ENCODE measurements around the gene GUCA2B.

Gene GUCA2B

GRCh38 chr1:42152907-42153600, at the start of gene GUCA2B:
Gene GUCA2B (plus strand): TSS chr1:42153410. CDS start chr1:42153451, 41 bp downstream.
- DNase-seq: no peak

- DNase-seq: no peak
These were observed 48.2 kb upstream of the GUCA2B start for GRCh38 chr1:42105025-42105424.

- no peak for DNase-seq
These were observed 44.9 kb upstream of the GUCA2B start for GRCh38 chr1:42108309-42108708.

- DNase-seq: no peak
These were observed 43.6 kb upstream of the GUCA2B start for GRCh38 chr1:42109600-42109999.

DNA sequence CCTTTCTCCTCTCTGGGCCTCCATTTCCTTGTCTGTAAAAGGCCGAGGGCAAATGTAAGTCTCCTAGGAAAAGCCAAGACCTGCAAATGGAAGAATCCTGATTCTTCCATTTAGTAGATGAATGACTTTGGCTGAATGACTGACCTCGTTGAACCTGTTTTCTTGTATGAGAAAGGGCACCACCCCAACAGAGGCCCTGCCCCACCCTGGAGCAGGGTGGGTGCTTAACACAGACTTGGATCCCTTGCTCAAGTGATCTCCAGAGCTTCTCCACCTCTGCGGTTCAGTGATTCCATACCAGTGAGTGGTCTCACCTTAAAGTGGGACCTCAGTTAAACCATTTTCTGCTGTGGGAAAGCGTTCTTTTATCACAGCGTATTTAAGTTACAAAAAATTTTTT, 39.0 kb upstream of the GUCA2B start:
- DNase-seq: no peak

- no peak for DNase-seq
These were observed 36.0 kb upstream of the GUCA2B start for GRCh38 chr1:42117214-42117613.

DNA sequence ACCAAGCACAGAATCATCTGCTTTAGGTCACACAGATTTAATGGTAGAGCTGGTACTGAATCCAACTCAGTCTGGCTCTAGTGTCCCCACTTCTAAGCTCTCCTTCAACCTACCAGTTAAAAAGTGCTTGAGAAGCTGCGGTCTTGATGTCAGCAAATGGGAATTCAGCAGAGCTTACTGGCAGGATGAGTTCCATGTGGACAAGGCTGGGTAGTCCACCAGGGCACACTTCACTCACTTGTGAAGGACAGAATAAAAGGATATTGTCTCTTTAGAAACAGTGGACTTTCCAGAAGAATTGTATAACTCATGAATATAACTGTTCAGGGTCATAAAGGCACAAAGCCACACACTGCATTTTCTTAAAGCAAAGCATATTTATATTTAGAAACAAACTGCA, 35.1 kb upstream of the GUCA2B start:
- DNase-seq: no peak

GRCh38 chr1:42122408-42122807, 30.8 kb upstream of the GUCA2B start:
- no peak for DNase-seq

DNA sequence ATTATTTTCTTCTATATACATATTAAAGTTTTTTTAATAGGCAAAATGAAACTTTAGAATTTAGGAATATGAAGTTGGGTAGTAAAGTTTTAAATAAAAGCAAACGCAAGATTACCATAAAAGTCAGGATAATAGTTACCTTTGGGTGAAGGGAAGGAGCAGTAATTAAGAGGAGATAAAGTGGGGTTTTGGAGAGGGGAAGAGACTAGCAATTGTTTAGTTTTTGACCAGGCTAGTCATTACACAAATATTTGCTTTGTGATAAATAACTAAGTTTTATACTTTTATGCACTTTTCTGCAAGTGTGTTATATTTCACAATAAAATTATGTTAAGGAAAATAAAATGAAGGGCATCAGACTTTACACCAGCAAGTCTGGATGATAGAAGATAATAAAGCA, 27.7 kb upstream of the GUCA2B start:
- no peak for DNase-seq

- DNase-seq: no peak
These were observed 25.4 kb upstream of the GUCA2B start for GRCh38 chr1:42127767-42128166.

GRCh38 chr1:42128499-42128898, 24.7 kb upstream of the GUCA2B start:
- no peak for DNase-seq

- DNase-seq: no peak
These were observed 24.2 kb upstream of the GUCA2B start for GRCh38 chr1:42128964-42129363.

DNA sequence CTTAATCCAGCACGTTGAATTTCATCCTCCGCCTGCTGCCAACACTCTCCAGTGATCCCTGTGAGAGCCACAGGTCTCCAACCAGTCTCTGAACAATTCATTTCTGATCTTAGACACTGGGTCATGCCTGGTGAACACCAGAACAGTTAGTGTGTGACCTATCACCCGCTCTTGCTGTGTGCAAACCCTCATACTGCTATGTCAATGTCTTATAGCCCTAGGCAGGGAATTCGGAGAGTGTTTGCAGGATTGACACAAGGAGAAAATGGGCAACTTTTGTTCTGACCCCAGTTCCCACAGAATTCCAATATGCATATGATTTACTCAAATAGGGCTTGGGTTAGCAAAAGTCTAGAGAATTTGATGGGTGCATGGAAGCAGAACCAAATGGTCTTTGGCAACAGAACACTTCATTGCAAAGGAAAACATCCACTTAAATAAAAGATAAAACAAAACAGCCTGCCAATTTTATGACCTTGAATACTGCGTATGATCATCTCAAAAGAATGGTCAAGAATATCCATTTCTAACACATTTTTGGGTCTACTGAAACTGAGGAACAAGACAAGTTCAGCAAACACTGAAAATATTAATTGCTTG, 23.0 kb upstream of the GUCA2B start:
- DNase-seq: no peak

- DNase-seq: no peak
These were observed 19.8 kb upstream of the GUCA2B start for GRCh38 chr1:42133390-42133789.

DNA sequence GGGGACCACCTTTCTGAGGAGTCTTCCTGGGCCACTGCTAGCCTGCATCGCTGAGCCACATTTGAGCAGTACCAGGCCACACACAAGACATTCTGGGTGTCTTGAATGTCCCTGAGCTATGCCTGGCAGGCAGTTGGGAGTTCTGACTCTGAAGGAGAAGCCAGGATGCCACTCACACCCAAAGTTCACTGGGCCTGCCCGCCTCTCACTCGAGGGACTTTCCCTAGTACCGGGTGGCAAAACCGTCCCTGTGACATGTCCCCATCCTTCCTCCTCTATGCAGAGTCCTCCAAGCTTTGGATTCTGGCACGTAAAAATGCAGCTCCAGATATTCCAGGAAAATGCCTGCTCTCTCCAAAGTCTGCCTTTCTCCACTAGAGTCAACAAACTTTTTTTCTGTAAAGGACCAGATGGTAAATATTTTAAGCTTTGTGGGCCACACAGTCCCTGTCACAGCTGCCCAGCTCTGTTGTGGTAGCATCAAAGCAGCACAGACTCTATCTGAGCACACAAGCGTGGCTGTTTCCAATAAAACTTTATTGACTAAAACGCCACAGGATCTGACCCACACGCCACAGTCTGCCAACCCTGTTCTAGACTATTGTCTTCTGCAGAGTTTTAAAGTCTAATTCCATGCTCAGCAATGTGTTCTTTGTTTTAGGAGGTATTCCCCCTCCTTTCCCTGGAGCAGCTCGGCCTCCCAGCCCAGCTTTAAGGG, 19.2 kb upstream of the GUCA2B start:
- DNase-seq: no peak

GRCh38 chr1:42135426-42135825, 17.8 kb upstream of the GUCA2B start:
- no peak for DNase-seq

- no peak for DNase-seq
These were observed 16.7 kb upstream of the GUCA2B start for GRCh38 chr1:42136466-42136865.

DNA sequence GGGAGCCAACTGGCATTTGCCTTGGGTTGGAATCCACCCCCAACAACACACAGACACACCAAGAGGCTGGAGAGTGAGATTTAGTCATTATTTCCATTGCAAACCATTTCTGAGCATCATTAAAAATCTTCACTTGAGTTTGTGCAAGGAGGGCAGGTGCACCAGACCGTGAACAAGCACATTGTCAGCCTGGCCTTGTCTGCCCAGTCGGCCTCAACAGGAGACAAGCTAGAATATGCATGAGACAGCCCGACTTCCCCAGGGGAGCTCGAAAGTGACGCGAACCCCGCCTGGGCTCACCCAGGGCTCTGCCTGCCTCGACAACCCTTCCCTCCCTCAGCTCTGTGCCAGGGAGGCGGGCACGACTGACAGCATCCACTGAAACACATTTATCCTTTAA, 15.4 kb upstream of the GUCA2B start:
- no peak for DNase-seq

DNA sequence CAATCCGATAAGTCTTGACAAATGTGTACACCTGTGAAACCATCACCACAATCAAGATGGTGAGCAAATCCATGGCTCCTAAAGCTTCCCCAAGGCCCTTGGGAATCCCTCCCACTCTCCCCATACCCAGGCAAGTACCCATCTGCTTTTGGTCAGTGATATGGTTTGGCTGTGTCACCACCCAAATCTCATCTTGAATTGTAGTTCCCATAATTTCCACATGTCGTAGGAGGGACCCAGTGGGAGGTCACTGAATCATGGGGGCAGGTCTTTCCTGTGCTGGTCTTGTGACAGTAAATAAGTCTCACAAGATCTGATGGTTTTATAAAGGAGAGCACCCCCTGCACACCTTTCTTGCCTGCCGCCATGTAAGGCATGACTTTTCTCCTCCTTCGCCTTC, 14.6 kb upstream of the GUCA2B start:
- no peak for DNase-seq

DNA sequence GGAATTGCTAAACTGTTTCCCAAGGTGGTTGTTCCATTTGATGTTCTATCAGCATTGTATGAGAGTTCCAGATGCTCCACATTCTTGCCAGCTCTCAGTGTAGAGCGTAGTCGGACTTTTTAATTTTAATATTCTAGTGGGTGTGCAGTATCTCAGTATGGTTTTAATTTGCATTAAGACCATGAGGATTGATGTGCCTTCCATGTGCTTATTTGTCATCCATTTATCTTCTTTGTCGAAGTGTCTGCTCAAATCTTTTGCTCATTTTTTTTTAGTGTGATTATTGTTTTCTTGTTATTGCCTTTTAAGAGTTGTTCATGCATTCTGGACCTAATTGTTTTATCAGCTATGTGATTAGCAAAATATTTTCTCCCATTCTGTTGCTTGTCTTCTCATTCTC, 13.8 kb upstream of the GUCA2B start:
- no peak for DNase-seq

- DNase-seq: no peak
These were observed 13.0 kb upstream of the GUCA2B start for GRCh38 chr1:42140191-42140590.

GRCh38 chr1:42141978-42142377, 11.2 kb upstream of the GUCA2B start:
- no peak for DNase-seq

GRCh38 chr1:42142894-42143675, 10.1 kb upstream of the GUCA2B start:
- no peak for DNase-seq

Measured in SW 1271 (cell line).